ENCODE results near the gene TRPC3. TPM values are rescaled to one million over a fixed set of nuclear protein-coding genes. Genes with fewer than 3 reads are reported as not detected.

The TRPC3 gene
- total RNA-seq, 4 donors from 2014 or later, result 0.22 to 1.5 (median 0.83) TPM

DNA sequence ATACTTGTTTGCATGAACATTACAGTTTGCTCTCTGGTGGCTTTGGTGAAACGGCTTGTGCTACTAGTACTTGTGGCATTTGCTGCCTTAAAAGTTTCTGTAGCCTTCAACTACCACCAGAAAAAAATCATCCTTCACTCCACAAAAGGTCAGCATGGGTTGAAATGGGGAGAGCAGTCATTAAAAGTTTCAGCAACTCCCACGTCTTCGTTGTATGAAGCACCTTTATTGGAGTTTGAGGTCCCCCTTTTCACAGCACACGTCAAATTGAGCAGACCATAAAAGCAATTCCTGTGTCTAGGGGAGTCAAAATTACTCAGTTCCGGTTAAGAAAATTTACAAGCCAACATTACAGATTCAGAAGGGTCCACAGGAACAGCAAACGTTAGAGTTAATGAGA lies 105.2 kb downstream of the TRPC3 start:
- TF ChIP-seq, protein P1, sequence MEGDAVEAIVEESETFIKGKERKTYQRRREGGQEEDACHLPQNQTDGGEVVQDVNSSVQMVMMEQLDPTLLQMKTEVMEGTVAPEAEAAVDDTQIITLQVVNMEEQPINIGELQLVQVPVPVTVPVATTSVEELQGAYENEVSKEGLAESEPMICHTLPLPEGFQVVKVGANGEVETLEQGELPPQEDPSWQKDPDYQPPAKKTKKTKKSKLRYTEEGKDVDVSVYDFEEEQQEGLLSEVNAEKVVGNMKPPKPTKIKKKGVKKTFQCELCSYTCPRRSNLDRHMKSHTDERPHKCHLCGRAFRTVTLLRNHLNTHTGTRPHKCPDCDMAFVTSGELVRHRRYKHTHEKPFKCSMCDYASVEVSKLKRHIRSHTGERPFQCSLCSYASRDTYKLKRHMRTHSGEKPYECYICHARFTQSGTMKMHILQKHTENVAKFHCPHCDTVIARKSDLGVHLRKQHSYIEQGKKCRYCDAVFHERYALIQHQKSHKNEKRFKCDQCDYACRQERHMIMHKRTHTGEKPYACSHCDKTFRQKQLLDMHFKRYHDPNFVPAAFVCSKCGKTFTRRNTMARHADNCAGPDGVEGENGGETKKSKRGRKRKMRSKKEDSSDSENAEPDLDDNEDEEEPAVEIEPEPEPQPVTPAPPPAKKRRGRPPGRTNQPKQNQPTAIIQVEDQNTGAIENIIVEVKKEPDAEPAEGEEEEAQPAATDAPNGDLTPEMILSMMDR (IDR thresholded peaks at IDR 0.05; ENCODE audit: low read depth), result no peak

DNA sequence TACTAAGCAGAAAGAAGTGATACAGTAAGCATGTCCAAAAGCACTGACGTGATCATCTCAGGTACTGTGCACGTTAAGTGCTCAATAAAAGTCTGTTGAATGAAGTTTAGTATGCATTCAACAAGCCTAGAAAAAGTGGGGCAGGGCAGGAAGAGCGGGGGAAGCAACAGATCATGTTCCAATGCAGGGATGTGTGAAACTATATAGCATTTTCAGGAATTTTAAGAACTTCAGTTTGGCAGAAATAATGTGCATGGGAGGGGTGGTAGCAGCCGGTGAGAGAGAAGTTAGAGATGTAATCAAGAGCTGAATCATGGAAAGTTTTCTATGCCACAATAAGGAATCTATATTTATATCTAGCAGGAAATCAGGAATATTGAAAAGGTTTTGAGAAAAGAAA lies 109.0 kb downstream of the TRPC3 start:
- TF ChIP-seq, protein P1 (IDR thresholded peaks at IDR 0.05; ENCODE audit: low read depth), result no peak

DNA sequence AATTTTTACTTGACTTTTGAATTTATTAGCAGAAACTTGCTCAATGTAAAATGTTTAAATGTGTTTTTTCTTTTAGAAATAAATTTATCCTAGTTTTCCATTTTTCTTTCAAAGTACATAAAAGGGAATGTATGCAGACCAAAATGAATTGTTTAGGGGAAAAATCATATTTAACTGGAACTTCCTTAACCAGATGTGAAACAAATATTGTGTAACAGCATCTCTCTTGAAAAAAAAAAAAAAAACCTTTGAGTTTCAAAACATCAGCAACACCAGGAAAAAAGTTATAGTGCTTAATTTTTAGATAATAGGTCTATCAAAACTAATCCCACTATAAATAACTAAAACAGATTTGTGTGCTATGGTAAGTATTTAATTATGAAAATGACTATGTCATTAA lies 113.7 kb downstream of the TRPC3 start:
- TF ChIP-seq, protein P1 (IDR thresholded peaks at IDR 0.05; ENCODE audit: low read depth), result no peak

DNA sequence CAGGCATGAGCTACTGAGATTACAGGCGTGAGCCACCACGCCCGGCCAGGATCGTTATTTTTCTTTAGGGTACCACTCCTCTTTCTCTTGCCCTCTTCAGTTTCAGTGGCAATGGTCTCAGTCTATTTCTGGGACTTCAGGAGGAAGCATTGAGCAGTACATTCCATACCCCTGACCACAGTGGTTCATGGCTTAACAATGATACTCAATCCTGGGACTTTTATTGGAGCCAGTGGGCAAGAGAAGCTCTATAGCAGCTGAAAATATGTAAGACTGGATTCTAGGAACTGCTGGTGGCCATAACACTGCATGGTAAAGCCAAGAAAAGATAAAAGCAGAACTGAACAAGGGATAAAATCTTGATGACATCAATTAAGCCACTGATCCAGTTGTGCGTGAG lies 122.3 kb downstream of the TRPC3 start:
- TF ChIP-seq, protein P1 (IDR thresholded peaks at IDR 0.05; ENCODE audit: low read depth), result no peak

Other genes with a start within 250 kb of the TRPC3 start
- 1 to 10 TPM in 1 of 4 donors, not detected in 3; 1.3 TPM for gene SMIM43, start 186.9 kb downstream of the TRPC3 start, total RNA-seq
- gene EXOSC9, start 150.7 kb downstream of the TRPC3 start, total RNA-seq, result 10 to 100 TPM; 21.2 to 34.1 (median 28.3) TPM
- 1 to 10 TPM; 1.7 to 6.8 (median 2.6) TPM for gene CCNA2, start 128.2 kb downstream of the TRPC3 start, total RNA-seq
- 10 to 100 TPM in 3 of 4 donors, 1 to 10 TPM in 1; 8.1 to 19.0 (median 11.9) TPM for gene BBS7, start 81.6 kb downstream of the TRPC3 start, total RNA-seq
- gene BLTP1, start 200.3 kb upstream of the TRPC3 start, total RNA-seq, result 100 to 1,000 TPM; 169 to 178 (median 173) TPM

Measured in subcutaneous adipose tissue (tissue), 4 donors.